Measurements from ENCODE around the gene PLCB1. TPM values are rescaled to one million over a fixed set of nuclear protein-coding genes. Genes with fewer than 3 reads are reported as not detected.

PLCB1 gene
- total and polyA plus RNA-seq, 2 of the 4 experiments (the other 2 are of a cell fraction): 5.6 to 16.1 TPM

DNA sequence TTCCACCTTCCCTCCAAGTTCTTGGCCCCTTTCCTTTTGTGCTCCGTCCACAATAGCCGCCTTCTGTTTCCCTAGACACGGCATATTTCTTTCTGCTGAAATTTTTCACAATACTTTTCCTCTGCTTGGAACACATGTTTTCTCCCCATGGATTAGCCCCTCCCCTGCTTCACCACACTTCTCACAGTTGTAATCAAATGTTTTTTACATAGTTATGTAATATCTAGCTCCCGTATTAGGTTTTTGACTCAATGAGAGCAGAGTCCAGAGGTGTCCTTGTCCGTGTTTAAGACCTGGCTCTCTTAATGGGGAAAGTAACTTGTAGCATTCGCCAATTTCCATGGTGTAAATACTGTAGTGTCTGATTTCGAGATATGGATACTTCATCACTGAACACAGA lies 34.7 kb downstream of the PLCB1 start:
- TF ChIP-seq BHLHE40 (IDR thresholded peaks at IDR 0.05; ENCODE audit: low read depth, low read length) (no peak), FOS (IDR thresholded peaks at IDR 0.05; ENCODE audit: low read depth, low read length) (no peak), CHD1 (IDR thresholded peaks at IDR 0.05; ENCODE audit: low read depth, low read length) (no peak), CEBPB (IDR thresholded peaks at IDR 0.05; ENCODE audit: low read depth, low read length) (no peak), POLR2A (IDR thresholded peaks at IDR 0.05; ENCODE audit: low read depth, low read length) (no peak), MAFK (IDR thresholded peaks at IDR 0.05; ENCODE audit: low read depth, low read length) (no peak), USF2 (IDR thresholded peaks at IDR 0.05; ENCODE audit: low read depth, low read length) (no peak), MAZ (IDR thresholded peaks at IDR 0.05; ENCODE audit: borderline replicate concordance, low read depth, low read length) (no peak), SMC3 (IDR thresholded peaks at IDR 0.05; ENCODE audit: low read depth, low read length) (no peak), RAD21 (IDR thresholded peaks at IDR 0.05; ENCODE audit: low read length) (no peak), MXI1 (IDR thresholded peaks at IDR 0.05; ENCODE audit: borderline replicate concordance, low read depth, low read length) (no peak), RFX5 (IDR thresholded peaks at IDR 0.05; ENCODE audit: low read depth, low read length) (no peak), NFE2L2 (IDR thresholded peaks at IDR 0.05; ENCODE audit: low read depth, low read length) (no peak)
- TF ChIP-seq, protein P1, sequence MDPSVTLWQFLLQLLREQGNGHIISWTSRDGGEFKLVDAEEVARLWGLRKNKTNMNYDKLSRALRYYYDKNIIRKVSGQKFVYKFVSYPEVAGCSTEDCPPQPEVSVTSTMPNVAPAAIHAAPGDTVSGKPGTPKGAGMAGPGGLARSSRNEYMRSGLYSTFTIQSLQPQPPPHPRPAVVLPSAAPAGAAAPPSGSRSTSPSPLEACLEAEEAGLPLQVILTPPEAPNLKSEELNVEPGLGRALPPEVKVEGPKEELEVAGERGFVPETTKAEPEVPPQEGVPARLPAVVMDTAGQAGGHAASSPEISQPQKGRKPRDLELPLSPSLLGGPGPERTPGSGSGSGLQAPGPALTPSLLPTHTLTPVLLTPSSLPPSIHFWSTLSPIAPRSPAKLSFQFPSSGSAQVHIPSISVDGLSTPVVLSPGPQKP (IDR thresholded peaks at IDR 0.05; ENCODE audit: borderline replicate concordance, low read depth, low read length): no peak
- TF ChIP-seq, protein P2, sequence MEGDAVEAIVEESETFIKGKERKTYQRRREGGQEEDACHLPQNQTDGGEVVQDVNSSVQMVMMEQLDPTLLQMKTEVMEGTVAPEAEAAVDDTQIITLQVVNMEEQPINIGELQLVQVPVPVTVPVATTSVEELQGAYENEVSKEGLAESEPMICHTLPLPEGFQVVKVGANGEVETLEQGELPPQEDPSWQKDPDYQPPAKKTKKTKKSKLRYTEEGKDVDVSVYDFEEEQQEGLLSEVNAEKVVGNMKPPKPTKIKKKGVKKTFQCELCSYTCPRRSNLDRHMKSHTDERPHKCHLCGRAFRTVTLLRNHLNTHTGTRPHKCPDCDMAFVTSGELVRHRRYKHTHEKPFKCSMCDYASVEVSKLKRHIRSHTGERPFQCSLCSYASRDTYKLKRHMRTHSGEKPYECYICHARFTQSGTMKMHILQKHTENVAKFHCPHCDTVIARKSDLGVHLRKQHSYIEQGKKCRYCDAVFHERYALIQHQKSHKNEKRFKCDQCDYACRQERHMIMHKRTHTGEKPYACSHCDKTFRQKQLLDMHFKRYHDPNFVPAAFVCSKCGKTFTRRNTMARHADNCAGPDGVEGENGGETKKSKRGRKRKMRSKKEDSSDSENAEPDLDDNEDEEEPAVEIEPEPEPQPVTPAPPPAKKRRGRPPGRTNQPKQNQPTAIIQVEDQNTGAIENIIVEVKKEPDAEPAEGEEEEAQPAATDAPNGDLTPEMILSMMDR (conservative IDR thresholded peaks at IDR 0.05; ENCODE audit: low read depth, low read length): no peak
- no peak overlapping the region for H2AFZ ChIP-seq (replicated peaks; ENCODE audit: low read length, poor library complexity)
- ATAC-seq (ENCODE audit: low read depth) (no peak), DNase-seq (no peak)
- no peak overlapping the region for H2BK120ac ChIP-seq (ENCODE audit: low read depth, low read length)
- no peak overlapping the region for H4K8ac ChIP-seq (ENCODE audit: low read depth in 2 of 2, low read length in 2 of 2)
- H3K4ac ChIP-seq (ENCODE audit: low read depth, low read length): no peak overlapping the region
- POLR2A ChIA-PET (ENCODE audit: unreplicated experiment): no interaction called here
- no peak overlapping the region for H3K9ac ChIP-seq (ENCODE audit: low read depth, low read length)
- no peak overlapping the region for H4K5ac ChIP-seq (ENCODE audit: low read depth, low read length)
- no peaks in the 10 kb centered on the region for H3K9me3 ChIP-seq (ENCODE audit: control insufficient read depth, insufficient read depth, low read length)
- H3K36me3 ChIP-seq (ENCODE audit: control insufficient read depth, insufficient read depth, low read length): no peaks in the 10 kb centered on the region
- H4K91ac ChIP-seq (ENCODE audit: insufficient read depth, low read depth, low read length): no peak overlapping the region
- H3K4me3 ChIP-seq (ENCODE audit: insufficient read depth, low read depth, low read length): no peak overlapping the region
- intact Hi-C loops (cut with micrococcal nuclease): no loop called here
- no peak overlapping the region for H2AK9ac ChIP-seq (replicated peaks; ENCODE audit: low read depth, low read length, poor library complexity)
- in situ Hi-C loops (cut with MboI; ENCODE audit: low sequenced_read_pairs): no loop called here
- H3K56ac ChIP-seq (ENCODE audit: extremely low read depth, insufficient read depth, low read length): no peak overlapping the region
- H3K4me1 ChIP-seq (ENCODE audit: control insufficient read depth, insufficient read depth, low read length): no peaks in the 10 kb centered on the region
- 100% methylated on average over 1 of the region's 7 CpGs; no CpG with 5 or more reads in 1 of the 2 experiments for WGBS, 2 experiments (ENCODE audit: extremely low coverage in 2 of 2, insufficient read length in 1 of 2)
- H3K4me2 ChIP-seq (ENCODE audit: low read depth, low read length): no peak overlapping the region
- no peaks in the 10 kb centered on the region for H3K27me3 ChIP-seq (ENCODE audit: control insufficient read depth, insufficient read depth, low read length)
- no peak overlapping the region for H3K23ac ChIP-seq (ENCODE audit: low read depth, low read length)
- H3K79me1 ChIP-seq (ENCODE audit: low read depth in 1 of 2, low read length in 2 of 2): peaks cover 4 to 14% of the 10 kb centered on the region in 2 experiments; a peak in 2 of 4 replicates
- H4K20me1 ChIP-seq (ENCODE audit: insufficient read depth, low read length): no peaks in the 10 kb centered on the region
- H3K18ac ChIP-seq (ENCODE audit: low read depth, low read length): no peak overlapping the region
- H2AK5ac ChIP-seq (ENCODE audit: low read depth, low read length): no peak overlapping the region
- H2BK5ac ChIP-seq (ENCODE audit: low read depth, low read length, poor library complexity, severe bottlenecking): no peak overlapping the region
- dilution Hi-C loops (cut with HindIII; ENCODE audit: low sequenced_read_pairs, unreplicated experiment): no loop called here
- no peak overlapping the region for H3K14ac ChIP-seq (replicated peaks; ENCODE audit: low read depth, low read length)
- BruUV-seq (replicated peaks): no TSS peak
- CTCF ChIA-PET: no interaction called here
- no peak overlapping the region for H2BK15ac ChIP-seq (ENCODE audit: low read depth, low read length)
- no peaks in the 10 kb centered on the region for H3K9me1 ChIP-seq (ENCODE audit: insufficient read depth, low read length)
- no peak overlapping the region for H3K27ac ChIP-seq (ENCODE audit: insufficient read depth, low read length)
- no peak overlapping the region for H2BK20ac ChIP-seq (ENCODE audit: low read depth, low read length)
